HG02973 (cell line): ENCODE measurements around the gene AATF.

Experiments used
- ATAC-seq: cut with Tn5 transposase; IDR thresholded peaks from one replicate; pipeline ENCODE4 v1.9.1; 2021; ENCODE audit warnings: moderate library complexity; ENCODE audit not compliant: unreplicated experiment

Gene AATF

DNA sequence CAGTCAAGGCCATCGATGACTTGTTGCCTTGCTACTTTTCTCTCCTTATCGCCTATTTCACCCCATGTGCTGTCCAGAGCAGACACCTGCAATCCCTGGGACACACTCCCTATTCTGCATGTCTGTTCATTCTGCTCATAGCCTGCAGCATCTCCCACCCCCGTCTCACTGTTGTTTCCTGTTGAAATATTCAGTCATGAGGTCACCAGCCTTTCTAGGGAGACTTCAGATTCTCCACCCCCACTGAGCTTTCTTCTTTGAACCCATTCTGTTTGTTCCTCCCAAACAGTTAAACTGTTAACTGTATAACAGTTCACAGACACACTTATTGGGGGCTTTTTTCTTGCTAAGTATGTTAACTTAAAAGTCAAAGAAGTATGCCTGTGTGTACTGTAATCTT, 94.4 kb downstream of the AATF start:
- ATAC-seq: no peak

DNA sequence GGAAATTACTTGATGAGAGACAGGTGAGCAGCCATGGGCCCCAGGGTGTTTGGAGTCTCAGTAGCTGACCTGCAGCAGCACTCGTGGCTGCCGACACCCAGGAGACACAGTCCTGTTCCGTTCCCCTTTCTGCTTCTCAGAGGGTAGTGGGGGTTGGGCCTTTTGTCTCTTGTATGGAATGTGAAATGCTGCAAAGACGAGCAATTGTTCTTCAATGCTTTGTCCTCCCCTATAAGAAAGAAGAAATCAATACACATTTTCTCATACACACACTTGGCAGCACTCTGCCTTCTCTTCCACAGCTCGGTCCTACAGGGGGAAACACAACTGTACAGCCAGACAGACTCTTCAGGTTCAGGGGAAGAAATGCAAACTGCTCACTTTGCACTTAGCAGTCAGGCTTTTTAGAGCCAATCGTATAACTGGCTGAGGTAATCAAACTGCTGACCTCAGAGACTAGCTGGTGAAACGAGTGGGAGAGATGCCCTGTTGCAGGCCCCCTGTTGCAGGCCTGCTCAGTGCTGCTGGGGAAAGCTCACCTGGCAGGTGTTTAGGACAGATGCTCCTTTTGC, 96.7 kb downstream of the AATF start:
- no peak for ATAC-seq

DNA sequence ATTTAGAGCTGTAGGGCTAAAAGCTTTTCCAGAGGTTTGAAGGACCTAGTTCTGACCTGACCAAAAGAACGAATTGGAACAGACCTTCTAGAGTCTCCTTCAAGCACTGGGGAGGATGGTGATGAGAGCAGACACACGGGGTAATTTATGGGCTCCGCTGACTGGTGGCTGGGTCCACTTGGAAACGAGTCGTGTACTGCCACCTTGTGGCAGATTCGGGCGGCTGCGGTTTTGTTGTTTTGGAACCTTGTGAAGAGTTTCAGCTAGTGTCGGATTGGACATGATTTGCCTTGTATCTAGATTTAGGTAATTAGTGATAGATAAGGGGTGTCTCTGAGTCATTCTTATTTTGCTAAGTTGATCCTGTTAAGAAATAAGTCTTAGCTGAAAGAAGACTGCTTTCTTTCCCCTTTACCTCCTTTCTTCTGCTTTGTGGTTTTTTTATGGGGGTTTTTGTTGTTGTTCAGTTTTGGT, 98.9 kb downstream of the AATF start:
- ATAC-seq: no peak

DNA sequence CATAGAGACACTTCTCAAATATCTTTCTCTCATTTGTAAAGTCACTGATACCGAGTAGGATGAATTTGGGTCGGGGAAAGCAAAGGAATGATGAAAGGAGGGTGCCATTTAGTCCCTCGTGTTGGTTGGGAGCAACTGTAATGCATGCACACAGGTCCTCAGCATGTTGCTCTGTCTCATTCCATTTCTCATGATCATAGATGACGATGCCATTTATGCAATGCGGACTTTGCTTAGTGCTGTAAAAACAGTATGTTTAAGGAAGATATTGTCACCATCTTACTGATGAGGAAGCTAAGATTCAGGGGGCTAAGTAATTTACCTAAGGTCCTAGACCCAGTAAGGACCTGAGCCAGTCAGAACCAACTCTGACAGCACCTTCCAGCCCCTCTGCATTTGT, 100.1 kb downstream of the AATF start:
- ATAC-seq: no peak

DNA sequence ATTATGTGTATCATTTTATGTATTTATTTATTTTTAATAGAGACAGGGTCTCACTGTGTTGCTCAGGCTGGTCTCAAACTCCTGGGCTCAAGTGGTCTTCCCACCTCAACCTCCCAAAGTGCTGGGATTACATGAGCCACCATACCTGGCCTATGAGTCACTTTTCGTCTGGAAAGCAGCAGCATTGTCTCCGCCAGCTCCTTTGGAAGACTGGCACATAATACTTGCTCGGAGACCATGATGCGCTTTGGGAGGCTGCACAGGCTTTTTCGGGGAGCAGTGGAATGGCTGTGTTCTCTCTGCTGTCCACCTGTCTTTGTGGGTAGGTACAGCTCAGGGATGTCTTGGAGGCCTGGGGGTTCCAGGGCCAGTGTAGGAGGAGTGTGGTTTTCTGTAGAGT, 102.2 kb downstream of the AATF start:
- ATAC-seq: no peak

DNA sequence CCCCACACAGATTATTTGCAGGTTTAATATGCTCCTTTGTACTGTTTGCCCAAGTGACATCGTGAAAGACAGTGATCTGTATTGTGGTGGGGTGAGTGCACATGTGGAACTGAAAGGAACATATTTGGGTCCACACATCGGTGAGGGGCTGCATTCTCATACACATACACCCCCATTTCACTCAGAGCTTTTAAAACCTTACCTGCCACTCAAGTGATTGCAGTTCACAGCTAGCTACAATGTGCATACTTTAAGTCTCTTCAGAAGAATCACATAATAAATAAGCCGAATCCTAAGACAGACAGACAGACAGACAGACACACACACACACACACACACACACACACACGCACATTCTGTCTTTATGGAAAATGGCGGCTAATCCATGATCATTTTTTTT, 102.6 kb downstream of the AATF start:
- no peak for ATAC-seq

DNA sequence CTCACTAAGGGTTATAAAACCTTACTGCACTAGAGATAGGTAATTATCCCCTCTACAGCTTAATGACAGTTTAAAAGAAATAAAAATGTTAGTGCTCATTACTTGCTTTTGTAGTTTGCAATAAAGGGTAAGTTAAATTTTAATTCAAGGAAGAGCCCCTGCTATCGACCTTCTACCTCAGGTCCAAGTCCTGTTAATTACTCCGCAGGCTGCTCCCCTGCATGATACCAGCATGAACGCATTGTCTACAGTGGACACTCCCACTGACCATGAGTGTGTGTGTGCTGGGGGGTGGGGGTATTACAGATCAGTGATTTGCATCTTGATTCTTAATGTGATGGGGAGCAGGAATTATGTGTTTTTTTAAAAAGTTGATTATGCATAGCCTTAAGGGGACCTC, 103.1 kb downstream of the AATF start:
- no peak for ATAC-seq

DNA sequence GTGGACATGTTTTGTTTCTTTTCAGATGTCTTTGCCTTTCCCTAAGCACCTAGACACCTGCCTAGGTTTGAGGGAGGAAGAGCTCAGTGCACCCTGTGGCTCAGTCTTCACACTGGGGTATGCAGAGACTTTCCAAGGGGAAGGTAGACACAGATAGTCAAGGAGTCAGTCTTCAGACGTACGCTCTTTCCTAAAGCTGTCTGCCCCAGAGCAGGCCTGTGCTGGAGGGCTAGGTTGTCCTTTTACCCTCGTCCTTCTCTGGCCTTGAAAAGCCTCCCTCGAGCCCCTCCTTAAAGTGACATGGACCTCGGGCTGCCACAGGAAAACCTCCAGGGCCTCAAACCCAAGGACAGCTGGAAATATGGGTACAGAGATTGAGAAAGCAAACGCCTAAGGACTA, 103.7 kb downstream of the AATF start:
- no peak for ATAC-seq

DNA sequence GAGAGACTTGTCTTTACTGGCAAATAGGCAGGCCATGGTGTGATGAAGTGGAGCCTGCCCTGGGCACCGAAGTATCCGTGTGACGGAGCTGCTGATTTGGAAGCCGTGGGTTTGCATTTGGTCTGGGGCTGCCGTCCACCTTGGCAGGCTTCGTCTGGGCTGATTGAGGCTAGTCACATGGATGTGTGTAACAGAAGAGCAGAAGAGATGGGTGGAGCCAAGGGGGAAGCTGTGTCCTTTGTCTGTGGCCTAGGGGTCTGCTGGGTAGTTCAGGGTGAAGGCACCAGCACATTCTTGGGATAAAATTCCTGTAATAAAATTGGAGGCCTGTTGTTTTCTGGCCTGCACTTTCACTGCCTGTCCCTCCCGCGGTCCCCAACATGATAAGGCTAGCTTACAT, 106.1 kb downstream of the AATF start:
- ATAC-seq: no peak

DNA sequence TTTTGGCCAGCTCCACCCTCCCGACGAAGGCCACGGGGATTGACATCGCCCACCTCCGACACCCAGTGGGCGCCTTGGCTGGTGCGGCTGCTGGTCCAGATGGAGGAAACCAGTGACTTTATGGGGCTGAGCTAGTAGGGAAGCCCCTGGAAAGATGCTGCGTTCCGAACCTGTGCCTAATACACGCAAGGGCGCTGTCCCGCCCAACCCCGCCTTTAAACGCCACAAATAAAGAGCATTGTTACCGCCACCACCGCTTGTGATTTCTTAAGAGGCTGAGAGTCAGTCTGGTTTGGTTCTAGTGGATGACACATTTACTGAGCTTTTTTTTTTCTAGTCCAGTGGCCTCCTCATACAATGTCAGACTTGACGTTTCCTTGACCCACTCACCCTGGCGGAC, 107.9 kb downstream of the AATF start:
- no peak for ATAC-seq

DNA sequence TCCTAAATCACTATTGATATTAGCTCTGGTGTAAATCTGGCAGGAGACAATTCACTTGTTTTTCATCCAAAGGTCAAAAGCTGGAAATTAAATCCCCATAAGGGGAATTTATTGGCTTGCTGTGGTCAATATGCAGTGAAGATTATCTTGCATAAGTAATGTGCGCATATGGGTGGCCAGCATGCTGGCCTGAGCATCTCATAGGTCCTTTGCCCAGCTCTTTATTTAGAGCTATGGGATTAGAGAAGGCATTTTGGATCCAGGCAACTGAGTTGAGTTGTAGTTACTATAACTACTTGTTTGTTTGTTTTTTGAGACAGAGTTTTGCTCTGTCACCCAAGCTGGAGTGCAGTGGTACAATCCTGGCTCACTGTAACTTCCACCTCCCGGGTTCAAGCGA, 110.7 kb downstream of the AATF start:
- no peak for ATAC-seq

DNA sequence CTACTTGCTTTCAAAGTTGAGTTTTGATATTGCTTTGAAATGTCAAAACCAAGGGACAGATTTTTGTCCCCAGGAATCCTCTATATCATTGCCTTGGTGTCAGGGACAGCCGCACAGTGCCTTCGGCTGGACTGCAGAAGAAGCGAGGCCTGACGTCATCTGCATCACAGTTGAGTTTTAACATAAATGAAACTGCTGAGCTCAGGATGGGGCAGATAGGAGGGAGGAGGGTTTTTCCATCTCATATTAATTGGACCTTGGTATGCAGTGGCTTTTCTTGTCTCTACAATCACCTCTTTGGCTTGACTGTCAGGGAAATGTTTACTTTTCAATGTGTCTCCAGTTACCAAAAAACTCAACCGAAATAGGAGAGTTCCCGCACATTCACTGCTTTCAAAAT, 111.3 kb downstream of the AATF start:
- no peak for ATAC-seq

DNA sequence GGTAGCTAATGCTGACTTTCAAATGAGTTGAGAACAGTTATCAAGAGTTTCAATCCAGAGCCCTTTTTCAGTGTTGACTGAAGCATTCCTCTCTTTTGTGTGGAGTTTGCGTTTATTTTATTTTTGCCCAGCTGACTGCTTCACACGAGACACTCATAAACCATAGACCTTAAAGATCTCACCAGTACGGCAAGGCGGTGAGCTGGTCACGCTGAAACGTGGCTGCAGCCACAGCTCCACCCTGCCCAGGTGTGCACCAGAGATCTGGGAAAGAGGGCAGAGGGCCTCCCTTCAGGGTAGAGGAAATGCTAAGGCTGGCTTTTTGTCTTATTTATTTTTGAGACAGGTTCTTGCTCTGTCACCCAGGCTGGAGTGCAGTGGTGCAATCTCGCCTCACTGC, 112.2 kb downstream of the AATF start:
- no peak for ATAC-seq

DNA sequence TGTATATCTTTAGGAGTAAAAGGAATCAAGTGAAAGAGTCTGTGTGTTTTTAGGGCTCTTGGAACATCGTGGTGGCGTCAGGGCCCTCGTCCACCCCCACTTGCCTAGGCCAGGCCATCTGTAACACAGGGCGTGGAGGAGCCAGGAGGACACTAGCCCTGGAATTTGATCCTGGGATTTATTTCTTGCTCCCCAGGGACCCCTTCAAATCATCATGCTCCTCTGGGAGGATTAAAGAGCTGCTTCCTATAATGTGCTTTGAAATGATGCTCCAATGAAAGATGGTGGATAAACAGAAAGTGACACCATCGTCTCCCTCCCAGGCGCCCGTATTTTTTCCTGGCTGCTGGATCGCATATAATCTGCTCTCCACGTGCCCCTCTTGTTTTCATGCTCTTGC, 113.3 kb downstream of the AATF start:
- ATAC-seq: no peak

DNA sequence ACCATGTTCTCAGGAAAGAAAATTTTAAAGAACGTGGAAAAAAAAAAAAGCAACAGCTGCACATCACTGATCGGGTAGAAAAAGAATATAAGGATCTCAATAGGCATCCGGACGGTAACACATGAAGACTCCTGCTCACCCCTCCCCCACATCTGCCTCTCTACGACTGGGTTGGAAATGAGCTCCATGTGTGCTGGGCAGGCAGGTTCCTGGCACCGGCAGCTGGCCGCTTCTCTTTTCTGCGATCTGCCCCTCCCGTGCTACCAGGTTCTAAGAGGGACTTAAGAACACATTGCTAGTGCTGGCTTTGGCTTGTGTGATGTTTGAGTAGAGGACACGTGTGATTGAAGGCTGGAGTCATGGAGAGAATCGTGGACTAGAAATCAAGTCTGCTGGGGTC, 115.5 kb downstream of the AATF start:
- no peak for ATAC-seq

DNA sequence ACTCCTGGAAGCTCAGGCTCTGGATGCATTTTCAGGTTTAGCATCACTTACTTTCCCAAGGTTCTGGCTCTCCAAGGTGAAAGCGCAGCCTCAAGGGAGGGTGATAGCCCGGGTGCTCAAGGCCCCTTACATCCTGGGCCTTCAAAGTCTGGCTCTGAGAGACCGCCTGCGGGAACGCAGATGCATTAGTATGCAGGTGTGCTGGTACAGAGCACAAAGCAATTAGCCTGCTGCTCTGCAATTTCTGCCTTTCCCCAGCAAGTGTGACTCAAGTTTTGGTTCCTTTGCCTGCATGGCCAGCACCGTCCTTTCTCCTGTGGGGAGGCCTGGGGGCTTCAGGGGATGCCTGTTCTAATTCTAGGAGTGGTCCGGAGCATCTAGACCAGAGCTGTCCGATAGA, 116.2 kb downstream of the AATF start:
- ATAC-seq: no peak

DNA sequence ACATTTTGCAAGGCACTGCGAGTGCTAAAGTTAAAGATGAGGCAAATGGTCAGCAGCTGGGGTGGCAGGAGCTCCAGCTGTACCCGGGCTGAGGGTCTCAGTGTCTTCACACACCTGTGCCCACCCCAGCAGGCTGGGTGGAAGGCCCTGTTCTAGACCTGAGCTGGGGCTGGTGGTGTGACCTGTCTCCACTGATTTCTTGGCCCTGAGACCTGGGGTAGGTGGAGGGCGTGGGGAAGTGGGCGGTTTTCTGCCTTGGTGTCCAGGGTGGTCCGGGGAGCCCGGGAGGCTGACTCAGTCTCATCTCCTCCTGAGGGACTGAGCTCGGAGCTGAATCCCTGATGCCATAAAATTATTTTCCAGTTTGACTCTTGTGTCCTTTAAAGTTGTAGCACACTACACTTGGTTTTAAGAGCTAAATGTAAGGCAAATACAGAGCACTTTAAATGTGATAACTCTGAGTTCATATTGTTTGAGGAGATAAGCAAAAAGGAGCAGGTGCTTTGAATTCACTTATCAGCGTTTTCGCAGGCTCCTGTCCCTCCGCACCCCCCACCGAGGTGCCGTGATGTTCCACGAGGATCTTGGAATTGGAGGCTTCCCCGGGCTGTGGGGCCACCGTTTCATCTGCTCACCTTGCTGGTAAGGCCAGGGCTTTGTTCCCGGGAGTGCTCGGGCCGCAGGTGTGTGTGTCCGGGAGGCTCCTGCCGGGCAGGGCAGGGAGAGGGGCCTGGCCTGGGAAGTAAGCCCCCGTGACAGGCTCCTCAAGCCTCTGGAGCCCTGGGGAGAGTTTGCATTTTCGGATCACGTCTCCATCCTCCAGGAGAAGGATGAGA, 117.0 kb downstream of the AATF start:
- ATAC-seq: no peak

DNA sequence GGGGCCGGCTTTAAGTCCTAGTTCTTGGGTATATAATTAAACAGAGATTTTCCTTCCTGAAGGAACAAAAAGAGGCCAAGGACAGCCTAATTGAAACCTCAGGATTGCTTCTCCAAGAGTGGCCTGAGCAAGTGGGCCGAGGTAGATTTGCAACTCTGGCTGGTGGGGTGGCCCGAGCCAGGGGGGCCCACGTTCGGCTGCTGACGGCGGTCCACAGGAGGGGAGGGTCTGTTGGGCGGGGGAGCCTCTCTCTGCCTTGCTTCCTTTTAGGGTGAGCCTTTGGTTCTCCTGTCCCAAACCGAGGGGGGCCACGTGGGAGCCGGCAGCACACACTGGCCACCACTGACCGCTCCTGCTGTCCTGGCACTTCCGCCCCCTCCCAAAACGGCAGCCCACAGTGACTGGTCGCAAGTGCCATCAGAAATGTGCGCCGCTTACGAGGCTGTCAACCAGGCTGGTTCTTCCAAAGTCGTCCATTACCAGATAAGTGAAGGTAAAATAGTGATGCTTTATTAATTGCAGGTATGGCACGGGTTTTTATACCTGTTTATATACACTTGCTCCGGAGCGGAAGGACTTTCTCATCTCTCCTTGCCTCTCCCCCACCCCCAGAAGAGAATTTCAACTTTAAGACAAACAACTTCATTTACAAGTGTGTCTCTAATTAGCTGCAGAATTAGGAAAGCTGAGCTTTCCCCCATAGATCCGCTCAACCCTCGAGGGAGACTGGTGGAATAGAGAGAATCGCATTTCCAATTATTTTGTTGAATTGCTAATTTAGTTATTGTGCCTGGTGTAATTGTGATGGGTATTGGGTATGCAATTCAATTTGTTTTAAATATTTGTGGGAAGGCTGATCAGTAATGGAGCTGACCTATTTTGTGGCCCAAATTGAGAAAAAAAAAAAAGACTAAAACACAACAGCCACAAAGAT, 117.8 kb downstream of the AATF start:
- ATAC-seq: no peak

DNA sequence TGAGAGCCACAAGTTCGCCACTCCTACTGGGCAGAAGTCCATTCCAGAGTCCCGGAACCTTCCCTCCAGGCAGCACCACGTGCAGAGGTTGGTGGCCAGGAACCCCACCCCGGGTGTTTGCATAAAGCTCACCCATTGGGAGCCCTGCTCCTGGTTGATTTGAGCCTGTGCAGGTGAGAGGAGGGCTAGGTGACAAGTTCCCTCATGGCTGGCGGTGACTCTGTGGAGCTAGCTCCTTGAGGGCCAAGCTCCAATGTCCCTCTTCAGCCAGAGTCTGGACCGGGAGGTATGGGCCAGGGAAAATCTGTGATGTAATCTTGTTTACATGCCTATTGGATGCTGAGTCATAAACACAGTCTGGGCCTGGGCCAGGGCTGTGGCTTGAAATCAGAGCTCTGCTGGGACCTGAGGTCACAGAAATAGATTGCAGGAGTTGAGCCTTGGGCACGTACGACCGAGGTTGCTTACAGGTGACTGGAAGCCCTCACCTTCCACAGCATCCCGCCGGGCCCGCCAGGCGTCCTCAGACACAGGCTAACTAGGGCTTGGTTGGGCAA, 118.9 kb downstream of the AATF start:
- ATAC-seq: no peak

DNA sequence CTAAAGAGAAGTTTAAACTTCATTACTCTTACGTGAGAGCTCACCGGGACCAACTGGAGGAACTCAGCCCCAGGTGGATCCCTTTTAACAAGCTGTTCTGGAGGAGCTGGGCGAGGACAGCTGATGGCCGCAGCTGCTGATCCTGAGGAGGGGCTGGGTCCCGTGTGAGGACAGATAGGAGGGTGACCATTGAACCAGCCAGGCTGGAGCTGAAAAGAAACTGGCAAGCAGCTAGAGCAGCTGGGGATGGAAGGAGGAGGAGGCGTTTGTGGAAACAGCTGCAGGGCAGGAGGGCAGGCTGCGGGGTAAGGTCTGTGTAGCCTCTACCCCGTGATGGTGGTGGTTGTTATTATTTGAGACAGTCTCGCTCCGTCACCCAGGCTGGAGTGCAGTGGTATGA, 119.5 kb downstream of the AATF start:
- no peak for ATAC-seq

DNA sequence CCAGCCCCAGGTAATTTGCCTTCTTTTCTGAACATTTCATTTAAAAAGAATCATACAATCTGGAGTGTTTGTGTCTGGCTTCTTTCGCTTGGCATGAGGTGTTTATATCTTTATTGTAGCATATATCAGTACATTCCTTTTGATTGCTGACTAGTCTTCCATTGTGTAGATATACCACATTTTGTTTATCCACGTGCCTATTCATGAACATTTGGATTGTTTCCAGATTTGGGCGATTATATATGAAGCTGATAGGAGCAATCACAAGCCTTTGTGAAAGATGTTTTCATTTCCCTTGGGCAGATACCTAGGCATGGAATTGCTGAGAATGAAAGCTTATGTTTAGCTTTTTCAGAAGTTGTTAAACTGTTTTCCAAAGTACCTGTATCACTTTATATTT, 120.3 kb downstream of the AATF start:
- ATAC-seq: no peak
